ENCODE results near the gene TTPAL. TPM values are rescaled to one million over a fixed set of nuclear protein-coding genes. Genes with fewer than 3 reads are reported as not detected.

The TTPAL gene
- total RNA-seq, 1 donor from 2014 or later, result 3.0 TPM

DNA sequence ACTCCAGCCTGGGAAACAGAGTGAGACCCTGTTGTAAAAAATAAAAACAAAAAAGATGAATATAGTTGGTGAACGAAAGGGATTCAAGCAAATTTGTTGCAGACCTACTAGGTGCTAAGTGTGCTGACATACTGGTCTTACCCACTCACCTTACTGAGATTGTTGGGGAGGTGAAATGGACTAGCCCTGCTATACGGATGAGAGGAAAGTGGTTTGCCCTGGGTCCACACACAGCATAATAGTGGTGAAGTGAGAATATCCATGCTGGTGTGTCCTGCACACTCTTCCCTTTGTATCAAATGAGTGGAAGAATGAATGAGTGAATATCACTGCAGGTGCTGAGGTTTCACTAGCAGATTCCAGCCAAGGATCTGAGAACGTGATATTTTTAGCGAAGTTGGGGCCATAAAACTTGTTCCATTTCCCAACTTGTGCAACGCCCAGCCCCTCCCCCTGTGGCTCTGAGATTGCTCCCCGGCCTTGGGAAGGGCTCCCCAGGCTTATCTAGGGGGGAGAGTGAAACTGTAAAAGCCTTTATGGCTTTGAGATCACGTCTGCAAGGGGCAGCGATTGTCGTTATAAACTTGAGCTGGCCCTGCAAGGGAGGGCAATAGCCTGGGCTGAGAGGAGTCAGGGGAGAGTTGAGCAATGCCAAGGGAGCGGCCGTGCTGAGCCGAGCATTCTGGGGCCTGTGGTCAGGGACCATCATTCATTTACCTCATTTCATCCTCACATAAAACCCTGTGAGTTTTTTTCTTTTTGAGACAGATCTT lies 33.2 kb upstream of the TTPAL start:
- DNase-seq (ENCODE audit: low read depth in 2 of 2), result no peak

DNA sequence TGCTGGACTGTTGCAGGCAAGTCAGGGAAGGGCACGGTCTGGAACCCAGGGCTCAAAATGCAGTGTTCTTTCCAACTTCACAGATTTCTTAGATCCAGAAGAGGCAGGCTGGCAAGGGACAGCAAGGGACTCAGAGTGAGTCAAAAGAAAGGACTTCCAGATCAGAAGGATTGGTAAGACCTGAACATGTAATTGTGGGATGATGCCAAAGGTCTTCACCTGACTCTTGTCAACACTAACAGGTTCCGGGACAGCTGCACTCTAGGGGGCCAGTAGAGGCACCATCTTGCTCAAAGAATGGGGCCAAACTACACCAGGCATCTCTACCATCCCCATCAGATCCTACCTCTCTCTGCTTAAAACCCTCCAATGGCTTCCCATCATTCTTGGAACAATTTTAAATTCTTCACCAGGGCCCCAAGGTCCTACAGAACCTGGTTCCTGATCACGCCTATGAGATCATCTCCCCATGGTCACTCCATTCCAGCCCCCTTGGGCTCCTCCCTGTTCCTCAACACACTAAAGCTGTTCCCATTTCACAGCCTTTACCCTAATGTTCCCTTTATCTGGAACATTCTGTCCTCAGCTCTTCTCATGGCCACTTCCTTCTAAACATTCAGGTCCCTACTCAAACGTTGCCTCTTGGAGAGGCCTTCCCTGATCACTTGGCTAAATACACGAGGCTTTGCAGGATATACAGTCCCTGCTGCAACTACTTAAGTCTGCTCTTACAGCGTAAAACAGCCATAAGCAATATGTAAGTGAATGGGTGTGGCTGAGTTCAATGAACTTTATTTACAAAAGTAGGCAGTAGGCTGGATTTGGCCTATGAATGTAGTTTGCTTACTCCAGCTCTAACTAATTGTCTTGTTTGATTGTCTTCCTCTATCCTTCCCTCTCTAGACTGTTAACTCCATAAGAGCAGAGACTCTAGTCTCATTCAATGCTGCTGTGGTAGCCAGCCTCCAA lies 29.6 kb upstream of the TTPAL start:
- no peak for DNase-seq (ENCODE audit: low read depth in 2 of 2)

DNA sequence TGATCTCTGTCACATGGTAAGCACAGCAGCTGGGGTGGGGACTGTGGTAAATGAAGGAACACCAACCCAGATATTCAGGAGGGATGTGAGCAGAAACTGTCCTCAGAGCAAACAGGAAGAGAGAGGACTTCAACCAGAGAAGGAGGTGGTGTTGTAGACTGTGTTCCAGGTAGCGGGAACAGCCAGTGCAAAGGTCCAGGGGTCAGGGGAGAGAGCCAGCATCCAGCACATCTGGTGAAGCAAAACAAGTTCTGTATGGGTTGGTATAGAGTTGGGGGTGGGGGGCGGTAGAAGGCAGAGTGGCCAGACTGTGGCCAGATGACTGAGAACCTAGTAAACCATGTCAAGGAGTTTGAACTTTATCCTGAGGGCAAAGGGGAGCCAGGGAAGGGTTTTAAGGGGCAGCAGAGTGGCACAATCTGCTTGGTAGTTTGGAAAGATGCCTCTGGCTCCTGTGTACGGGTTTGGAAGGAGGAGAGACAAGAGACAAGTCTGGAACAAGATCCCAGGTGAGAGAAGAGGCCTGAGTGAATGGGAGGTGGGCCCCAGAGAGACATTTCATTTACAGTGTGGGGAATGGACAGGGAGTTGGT lies 27.8 kb upstream of the TTPAL start:
- DNase-seq (ENCODE audit: low read depth in 2 of 2), result no peak

DNA sequence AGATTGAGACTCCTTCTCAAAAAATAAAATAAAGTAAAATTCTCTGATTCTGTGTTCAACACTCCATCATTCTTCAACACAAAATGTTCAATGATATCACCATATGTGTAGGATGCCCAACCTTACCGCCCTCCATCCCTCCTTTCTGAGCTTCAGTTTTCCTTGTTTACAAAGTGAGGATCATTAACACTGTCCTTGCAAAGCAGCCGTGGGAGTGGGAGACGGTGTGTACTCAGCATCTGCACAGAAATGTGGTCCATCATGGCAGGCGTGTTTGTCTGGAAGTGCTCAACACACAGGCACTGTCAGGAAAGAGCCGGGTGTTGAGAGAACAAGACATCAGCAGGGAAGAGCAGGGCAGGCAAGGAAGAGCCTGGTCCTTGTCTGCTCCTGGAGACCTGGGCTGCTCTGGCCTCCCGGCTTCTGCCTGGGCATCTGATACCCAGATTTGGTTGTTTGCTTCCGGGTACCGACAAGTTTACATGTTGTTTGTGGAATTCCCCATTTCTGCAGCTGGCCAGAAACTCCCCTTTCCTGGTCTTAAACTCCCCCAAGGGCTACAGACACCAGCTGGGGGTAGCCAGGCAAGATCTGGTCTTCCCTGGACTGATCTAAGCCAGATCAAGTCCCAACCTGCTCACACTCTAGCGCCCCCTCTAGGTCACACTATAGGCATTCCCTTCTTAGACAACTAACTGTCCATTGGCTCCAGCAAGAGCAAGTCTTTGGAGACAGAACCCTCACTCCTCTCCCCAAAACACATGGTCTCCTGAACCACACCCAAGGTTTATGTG lies 26.7 kb upstream of the TTPAL start:
- peak in 1 of 2 donors; percentile 22 for DNase-seq (ENCODE audit: low read depth in 2 of 2)

DNA sequence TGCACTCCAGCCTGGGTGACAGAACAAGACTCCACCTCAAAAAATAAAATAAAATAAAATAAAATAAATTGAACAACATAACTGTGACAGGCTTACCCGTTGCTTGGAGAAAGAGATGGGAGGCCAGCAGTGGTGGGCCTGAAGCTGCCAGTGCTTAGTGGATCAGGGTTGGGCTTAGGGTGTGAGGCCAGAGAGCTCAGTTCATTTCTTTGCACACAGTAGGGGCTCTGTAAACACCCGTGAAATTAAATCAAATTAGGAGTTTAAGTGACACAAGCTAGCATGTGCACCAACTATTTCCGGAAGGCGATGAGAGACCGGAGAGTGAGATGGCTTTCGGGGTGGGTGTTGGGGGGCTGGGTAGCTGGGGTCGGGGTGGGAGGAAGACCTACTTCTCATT lies 25.8 kb upstream of the TTPAL start:
- DNase-seq (ENCODE audit: low read depth in 2 of 2), result no peak

DNA sequence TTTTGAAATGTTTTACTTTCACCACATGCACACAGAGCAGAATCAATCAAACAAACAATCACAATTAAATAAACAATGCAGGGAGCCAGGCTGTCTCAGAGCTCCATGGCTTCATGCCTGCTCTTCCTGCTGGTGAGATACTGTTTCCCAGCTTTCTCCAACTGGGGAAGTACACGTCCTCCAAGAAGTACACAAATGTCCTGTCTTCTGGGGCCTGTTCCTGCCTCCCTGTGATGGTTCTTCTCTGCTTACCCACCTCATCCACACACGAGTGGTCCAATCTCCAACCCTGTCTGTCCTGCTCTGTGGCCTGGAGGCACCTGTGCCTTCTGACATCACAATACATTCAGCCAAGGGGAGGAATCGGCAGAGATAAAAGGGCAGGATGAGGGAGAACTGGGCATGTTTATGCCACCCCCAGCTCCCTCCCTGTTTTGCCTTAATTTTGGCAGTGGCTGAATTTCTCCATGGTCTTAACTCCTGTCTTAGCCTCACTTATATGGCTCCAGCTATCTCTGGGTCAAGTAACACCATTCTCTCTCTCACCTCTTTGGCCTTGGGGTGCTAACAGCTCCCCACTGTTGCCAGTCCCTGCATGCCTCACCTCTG lies 25.3 kb upstream of the TTPAL start:
- no peak for DNase-seq (ENCODE audit: low read depth in 2 of 2)

DNA sequence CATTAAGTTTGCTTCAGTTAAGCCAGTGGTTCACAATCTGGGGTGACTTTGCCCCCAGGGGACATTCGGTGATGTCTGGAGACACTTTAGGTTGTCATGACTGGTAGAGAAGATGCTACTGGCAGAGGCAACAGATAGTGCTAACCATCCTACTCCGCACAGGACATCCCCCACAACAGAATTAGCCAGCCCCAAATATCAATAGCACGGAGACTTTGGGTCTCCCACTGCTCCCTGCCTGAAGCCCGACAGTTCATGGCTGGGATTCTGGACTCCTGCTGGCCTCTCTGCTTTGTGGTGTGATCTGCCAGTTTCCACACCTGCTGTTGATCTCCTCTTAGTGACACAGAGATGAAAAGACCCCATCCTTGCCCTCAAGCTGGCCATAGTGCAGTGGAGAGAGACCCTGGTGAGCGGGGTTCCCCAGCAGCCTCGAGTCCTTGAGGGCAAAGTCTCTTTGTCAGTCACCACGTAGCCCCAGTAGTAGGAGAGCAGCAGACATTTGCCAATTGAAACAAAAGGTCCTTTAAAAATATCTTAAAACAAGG lies 24.7 kb upstream of the TTPAL start:
- no peak for DNase-seq (ENCODE audit: low read depth in 2 of 2)

DNA sequence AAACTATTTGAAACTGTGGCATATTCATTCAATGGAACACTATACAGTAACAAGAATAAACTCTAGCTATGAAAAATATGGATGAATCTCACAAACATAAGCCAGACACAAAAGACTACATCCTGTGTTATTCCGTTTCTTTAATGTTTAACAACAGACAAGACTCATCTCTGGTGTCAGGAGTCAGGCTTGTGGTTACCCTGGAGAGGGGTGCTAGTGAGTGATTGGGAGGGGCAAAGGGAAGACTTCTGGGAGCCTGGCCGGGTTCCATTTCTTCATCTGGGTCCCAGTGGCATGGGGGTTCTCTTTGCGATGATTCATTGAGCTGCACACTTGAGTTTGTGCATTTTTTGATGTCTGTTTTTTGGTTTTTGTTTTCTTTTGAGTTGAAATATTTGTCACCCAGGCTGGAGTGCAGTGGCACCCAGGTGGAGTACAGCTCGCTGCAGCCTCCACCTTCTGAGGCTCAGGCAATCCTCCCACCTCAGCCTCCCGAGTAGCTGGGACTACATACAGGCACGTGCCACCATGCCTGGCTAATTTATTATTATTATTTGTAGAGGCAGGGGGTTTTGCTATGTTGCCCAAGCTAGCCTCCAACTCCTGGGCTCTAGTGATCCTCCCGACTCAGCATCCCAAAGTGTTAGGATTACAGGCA lies 21.2 kb upstream of the TTPAL start:
- DNase-seq (ENCODE audit: low read depth in 2 of 2), result no peak

DNA sequence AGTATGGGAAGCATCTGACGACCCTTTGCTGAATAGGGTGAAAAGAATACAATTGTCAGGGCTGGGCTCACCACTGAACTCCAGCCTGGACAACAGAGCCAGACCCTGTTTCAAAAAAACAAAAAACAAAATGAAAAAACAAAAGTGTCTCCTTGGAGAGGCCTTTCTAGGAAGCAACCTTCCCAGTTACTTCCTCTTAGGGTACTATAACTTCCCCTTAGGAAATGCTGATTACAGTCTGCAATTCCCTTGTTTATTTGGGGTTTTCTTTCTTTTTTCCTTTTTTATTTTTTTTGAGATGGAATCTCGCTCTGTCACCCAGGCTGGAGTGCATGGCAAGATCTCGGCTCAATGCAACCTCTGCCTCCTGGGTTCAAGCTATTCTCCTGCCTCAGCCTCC lies 20.5 kb upstream of the TTPAL start:
- DNase-seq (ENCODE audit: low read depth in 2 of 2), result no peak

DNA sequence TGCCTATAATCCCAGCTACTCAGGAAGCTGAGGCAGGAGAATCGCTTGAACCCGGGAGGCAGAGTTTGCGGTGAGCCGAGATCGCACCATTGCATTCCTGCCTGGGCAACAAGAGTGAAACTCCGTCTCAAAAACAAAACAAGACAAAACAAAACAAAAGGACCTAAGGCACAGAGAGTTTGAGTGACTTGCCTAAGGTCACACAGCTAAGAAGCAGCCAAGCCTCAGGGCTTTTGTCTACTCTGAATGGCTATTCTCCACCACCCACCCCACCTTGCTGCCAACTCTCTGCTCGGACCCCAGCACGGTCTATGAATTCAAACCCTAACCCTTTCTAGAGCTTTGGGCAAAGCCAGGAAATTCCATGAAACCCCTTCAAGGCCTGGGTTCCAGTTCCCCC lies 19.1 kb upstream of the TTPAL start:
- DNase-seq (ENCODE audit: low read depth in 2 of 2), result no peak

DNA sequence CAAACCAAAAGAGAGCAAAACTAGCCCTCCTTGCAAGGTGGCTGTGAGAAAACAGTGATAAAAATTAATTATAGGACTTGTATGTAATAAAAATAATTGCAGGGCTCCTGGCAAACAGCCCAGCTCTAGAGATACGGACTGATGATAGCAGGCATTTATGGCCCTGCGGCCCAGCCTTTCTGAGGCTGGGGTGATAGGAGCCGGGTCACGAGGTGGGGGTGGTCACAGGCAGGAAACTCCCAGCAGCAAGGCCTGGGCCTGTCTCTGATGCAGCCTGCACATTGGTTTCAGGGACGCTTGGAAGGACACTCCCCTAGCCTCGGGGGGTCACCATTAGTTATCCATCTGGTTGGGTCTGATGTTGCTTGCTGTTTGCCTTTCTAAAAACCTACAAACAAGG lies 18.7 kb upstream of the TTPAL start:
- DNase-seq (ENCODE audit: low read depth in 2 of 2), result no peak

DNA sequence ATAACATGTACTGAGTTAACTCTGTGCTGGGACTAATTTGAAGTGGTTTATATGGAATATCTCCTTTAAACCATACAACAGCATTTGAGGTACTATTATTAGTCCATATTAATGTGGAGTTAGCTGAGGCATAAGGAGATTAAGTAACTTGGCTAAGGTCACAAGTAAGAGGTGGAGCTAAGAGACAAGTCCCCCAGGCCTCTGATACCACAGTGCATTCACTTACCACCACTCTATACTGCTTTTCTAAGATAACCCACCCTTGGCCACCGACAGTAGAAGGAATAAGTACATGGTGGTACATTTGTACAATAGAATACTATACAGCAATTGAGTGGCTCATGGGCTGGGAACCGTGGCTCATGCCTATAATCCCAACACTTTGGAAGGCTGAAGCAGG lies 16.4 kb upstream of the TTPAL start:
- no peak for DNase-seq (ENCODE audit: low read depth in 2 of 2)

DNA sequence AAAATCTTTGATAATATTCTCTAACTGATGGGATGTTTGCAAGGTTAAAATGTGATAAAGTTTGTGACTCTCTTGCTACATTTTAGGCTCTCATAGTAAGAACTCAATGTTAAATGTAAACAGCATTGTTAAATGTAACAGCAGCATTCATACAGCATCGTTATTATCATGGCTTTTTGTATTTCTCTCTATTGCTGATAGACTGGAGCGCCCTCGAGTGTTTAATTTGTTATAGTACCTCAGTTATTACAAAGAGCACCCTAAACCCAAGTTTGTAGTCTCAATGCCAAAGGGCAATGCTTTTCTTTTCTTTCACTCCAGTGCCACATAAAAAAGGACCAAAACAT lies 14.9 kb upstream of the TTPAL start:
- peak in 1 of 2 donors; percentile 16 for DNase-seq (ENCODE audit: low read depth in 2 of 2)

DNA sequence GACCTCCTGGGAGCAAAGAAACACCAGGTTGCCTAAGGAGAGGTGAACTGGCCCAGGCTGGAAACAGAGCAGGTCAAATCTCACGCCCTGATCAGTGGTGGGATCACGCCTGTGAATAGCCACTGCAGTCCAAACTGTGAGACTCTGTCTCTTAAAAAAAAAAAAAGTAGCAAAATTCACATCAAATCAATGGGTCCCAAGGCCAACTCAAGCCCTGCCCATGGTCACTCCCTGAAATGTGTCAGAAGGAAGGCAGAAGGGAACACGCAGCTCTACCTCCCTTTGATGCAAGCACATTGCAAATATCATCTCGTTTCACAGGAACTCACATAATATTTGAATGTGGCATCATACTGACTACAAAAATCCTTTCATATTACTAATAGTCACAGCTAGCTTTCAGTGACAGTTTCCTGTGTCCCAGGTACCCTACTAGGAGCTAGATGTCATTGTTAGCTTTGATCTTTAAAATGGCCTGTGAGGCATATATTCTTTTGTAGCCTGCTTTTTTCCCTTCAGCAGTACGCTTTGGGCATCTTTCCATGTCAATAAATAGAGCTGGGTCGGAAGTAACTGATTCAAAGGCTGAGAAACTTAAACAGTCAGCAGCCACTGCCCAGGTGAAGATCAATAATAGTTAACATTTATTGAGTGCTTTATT lies 14.4 kb upstream of the TTPAL start:
- DNase-seq (ENCODE audit: low read depth in 2 of 2), result no peak

DNA sequence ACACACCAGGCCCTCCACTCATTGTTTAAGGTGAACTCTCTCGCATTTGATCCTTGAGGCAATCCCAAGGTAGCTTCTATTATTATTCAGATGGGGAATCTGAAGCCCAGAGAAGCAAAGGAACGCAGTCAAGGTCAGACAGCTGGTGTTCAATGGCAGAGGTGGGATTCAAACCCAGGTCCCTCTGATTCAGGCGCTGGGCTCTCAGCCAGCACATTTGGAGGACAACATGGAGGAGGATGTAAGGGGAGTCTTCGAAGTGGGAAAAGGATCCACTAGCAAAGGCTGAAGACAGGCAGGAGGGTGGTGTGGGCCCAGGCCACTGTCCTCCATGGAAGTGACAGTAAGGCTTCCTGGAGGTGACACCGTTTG lies 13.9 kb upstream of the TTPAL start:
- no peak for DNase-seq (ENCODE audit: low read depth in 2 of 2)

DNA sequence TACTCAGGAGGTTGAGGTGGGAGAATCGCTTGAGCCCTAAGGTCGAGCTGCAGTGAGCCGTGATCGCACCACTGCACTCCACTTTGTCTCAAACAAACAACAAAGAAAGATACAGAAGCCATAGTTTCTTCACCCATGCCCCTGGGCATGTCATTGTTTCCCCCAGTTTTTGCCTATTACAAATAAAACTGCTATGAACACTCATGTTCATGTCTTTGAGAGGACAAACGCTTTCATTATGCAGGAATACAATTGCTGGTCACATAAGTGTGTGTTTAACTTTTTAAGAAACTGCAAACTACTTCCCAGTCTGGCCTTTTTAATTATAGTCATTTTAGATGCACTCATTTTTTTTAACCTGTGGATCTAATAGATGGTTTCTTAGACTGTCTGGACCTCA lies 12.2 kb upstream of the TTPAL start:
- no peak for DNase-seq (ENCODE audit: low read depth in 2 of 2)

DNA sequence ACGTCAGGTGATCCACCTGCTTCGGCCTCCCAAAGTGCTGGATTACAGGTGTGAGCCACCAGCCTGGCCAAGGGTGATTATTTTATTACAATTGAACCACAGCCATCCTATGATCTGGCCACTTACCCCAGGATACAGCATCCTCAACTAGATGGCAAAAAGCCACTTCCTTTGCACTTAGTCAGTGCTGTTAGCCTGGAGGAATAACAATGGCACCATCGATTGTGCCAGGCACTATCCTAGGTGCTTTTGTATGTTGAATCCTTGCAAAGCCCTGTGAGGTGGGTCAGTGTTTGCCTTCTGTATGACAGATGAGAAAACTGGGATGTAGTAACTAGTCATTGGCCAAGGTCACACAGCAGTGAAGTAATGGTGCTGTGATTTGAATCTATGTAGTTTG lies 11.2 kb upstream of the TTPAL start:
- no peak for DNase-seq (ENCODE audit: low read depth in 2 of 2)

DNA sequence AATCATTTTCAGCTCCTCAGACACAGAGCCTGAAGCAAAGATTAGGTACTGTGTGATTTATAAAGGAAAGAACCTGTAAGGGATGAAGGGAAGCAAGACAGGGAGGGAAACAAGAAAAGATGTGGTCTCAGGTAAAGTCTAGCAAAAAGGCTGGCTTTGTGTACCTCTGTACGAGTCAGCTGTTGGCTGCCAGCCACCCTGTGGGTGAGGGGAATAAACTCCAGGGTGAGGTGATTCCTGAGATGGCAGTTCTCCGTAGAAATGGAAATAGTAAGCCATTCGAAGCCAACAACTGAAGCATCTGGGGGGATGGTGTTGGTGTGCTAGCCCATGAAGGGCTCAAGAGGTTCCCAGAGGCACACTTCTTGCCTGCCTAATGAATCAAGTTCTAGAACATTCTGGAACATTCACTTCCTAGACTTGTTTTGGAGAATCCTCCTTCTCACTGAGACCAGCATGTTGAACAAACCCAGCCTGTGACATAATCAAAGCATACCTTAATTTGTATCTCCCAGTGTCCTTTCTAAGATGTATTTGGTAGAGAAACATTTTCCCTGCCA lies 10.6 kb upstream of the TTPAL start:
- DNase-seq (ENCODE audit: low read depth in 2 of 2), result no peak

DNA sequence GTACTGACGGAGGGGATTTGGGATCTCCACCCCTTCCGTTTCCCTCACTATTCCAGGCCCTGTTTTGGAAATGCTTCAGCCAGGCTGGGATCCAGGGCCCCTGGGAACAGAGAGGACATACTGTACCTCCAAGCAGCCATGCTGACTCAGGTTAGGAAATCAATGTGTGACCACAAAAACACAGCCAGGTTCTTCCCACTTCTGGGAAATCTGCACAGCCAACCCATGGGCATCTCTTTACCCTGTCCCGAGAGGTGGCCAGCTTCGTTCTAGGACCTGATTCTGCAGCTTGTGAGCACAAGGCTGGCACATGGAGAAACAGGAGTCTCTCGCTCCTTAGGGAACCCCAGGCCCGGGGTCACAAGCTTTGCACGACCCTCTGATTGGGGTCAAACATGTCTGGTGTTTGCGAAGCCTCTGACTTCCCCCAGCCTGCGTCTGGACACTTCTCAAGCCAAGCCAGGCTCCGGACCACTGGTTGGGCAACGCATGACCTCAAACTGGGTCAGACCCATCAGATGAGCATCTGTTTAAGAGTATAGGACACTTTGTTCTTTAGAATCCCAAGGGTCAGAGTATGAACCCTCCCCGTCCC lies 8.3 kb upstream of the TTPAL start:
- DNase-seq (ENCODE audit: low read depth in 2 of 2), result no peak
